Measurements from ENCODE around the gene OSBPL7. TPM values are rescaled to one million over a fixed set of nuclear protein-coding genes. Genes with fewer than 3 reads are reported as not detected.

The OSBPL7 gene
- total RNA-seq, 1 experiment from 2014 or later, result 20.5 TPM

DNA sequence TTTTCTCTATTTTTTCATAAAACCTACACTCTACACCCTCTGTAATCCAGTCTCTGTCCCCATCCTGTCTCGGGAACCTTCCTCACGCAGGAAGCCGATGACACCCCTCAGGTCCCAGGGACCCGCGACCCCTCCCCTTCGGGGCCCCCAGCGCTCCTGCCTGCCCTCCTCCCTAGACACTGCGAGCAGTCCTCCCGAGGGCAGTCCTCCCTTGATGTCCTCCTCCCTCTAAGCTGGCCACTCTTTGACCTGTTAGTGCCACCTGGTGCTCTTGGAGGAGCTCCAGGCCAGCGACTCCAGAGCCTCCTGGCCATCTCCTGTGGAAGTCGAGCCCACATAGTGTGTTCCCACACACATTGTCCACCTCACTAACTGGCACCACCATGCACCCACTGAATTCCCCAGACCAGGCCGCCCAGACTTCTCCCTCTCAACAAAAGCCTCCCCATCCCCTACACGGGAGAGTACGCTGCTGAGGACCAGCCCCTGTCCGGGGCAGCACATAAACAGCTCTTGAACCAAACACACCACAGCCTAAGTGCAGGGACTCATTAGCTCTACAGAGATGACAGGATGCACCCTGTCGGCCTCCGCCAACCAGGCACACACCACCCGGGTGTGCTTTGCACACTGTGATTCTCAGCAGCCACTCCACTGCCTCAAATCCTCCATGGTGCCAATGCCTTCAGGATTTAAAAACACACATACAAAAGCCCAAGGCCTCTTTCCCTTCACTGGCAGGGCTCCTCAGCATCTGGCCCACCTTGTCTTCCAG, 9.3 kb downstream of the OSBPL7 start:
- DNase-seq (ENCODE audit: low read depth, low spot score), result no peak
- H3K4me1 ChIP-seq (ENCODE audit: control insufficient read depth in 1 of 2, insufficient read depth in 2 of 2, low read length in 2 of 2), result peaks cover 25 to 32% of the 10 kb centered on the region in 2 experiments
- BruUV-seq (replicated peaks), result no TSS peak
- H3K27me3 ChIP-seq (ENCODE audit: insufficient read depth, low read length), result no peaks in the 10 kb centered on the region
- intact Hi-C loops (cut with micrococcal nuclease), result no loop called here
- no peak overlapping the region for H3K27ac ChIP-seq (ENCODE audit: low read depth, low read length)
- H3K9me3 ChIP-seq (ENCODE audit: control insufficient read depth in 1 of 2, insufficient read depth in 1 of 2, low read depth in 1 of 2, low read length in 2 of 2), result no peaks in the 10 kb centered on the region
- H4K20me1 ChIP-seq (ENCODE audit: insufficient read depth), result no peaks in the 10 kb centered on the region
- ChIA-PET CTCF (no interaction called here), RAD21 (ENCODE audit: low non-redundant PET in 1 of 2, low total read pairs in 2 of 2, uncharacterized antibody in 2 of 2, unreplicated experiment in 2 of 2) (no interaction called here), POLR2A (no interaction called here)
- H3K36me3 ChIP-seq (ENCODE audit: control insufficient read depth in 1 of 2, insufficient read depth in 2 of 2, low read length in 2 of 2), result peaks cover 11% of the 10 kb centered on the region in 2 experiments; a peak in 3 of 4 replicates
- no peaks in the 10 kb centered on the region for H3K79me2 ChIP-seq (ENCODE audit: insufficient read depth, low read length)
- no peak for ATAC-seq
- no peaks in the 10 kb centered on the region for H3K9me2 ChIP-seq (ENCODE audit: insufficient read depth)
- H3K4me2 ChIP-seq (ENCODE audit: low read length), result no peak overlapping the region
- H2AFZ ChIP-seq (ENCODE audit: low read depth, low read length, poor library complexity, severe bottlenecking), result no peak overlapping the region
- TF ChIP-seq ZFX (IDR thresholded peaks at IDR 0.05) (no peak), ZNF274 (IDR thresholded peaks at IDR 0.05; ENCODE audit: low read depth, low read length) (no peak), JUND (IDR thresholded peaks at IDR 0.05) (no peak), POLR2A (IDR thresholded peaks at IDR 0.05; ENCODE audit: borderline replicate concordance, extremely low read depth, insufficient read depth, insufficient read length) (no peak), EGR1 (IDR thresholded peaks at IDR 0.05; ENCODE audit: low read depth) (no peak), SP1 (IDR thresholded peaks at IDR 0.05; ENCODE audit: low read depth) (no peak), ELF1 (IDR thresholded peaks at IDR 0.05; ENCODE audit: borderline replicate concordance, low read depth) (no peak), TCF7L2 (IDR thresholded peaks at IDR 0.05; ENCODE audit: borderline replicate concordance, extremely low read depth, insufficient read depth, insufficient read length) (no peak), CTCF (IDR thresholded peaks at IDR 0.05 in 2 of 3, conservative IDR thresholded peaks at IDR 0.05 in 1 of 3; ENCODE audit: borderline replicate concordance in 1 of 3, insufficient read depth in 1 of 3, low read depth in 2 of 3, low read length in 2 of 3) (no peak), RAD21 (IDR thresholded peaks at IDR 0.05; ENCODE audit: low read depth) (no peak)
- TF ChIP-seq, protein P1, sequence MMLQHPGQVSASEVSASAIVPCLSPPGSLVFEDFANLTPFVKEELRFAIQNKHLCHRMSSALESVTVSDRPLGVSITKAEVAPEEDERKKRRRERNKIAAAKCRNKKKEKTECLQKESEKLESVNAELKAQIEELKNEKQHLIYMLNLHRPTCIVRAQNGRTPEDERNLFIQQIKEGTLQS (IDR thresholded peaks at IDR 0.05), result no peak
- TF ChIP-seq, protein P2, sequence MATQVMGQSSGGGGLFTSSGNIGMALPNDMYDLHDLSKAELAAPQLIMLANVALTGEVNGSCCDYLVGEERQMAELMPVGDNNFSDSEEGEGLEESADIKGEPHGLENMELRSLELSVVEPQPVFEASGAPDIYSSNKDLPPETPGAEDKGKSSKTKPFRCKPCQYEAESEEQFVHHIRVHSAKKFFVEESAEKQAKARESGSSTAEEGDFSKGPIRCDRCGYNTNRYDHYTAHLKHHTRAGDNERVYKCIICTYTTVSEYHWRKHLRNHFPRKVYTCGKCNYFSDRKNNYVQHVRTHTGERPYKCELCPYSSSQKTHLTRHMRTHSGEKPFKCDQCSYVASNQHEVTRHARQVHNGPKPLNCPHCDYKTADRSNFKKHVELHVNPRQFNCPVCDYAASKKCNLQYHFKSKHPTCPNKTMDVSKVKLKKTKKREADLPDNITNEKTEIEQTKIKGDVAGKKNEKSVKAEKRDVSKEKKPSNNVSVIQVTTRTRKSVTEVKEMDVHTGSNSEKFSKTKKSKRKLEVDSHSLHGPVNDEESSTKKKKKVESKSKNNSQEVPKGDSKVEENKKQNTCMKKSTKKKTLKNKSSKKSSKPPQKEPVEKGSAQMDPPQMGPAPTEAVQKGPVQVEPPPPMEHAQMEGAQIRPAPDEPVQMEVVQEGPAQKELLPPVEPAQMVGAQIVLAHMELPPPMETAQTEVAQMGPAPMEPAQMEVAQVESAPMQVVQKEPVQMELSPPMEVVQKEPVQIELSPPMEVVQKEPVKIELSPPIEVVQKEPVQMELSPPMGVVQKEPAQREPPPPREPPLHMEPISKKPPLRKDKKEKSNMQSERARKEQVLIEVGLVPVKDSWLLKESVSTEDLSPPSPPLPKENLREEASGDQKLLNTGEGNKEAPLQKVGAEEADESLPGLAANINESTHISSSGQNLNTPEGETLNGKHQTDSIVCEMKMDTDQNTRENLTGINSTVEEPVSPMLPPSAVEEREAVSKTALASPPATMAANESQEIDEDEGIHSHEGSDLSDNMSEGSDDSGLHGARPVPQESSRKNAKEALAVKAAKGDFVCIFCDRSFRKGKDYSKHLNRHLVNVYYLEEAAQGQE (IDR thresholded peaks at IDR 0.05; ENCODE audit: low read depth), result no peak
- H3K4me3 ChIP-seq (replicated peaks in 1 of 2; ENCODE audit: low read depth in 1 of 2, low read length in 2 of 2), result no peak overlapping the region
- H3K9ac ChIP-seq (ENCODE audit: low read length), result no peak overlapping the region

Data from HCT116 (cell line).